Heart right ventricle (tissue), 16 donors: ENCODE measurements around the gene MDM1. TPM values are rescaled to one million over a fixed set of nuclear protein-coding genes. Genes with fewer than 3 reads are reported as not detected.

Source experiments
- ATAC-seq, 8 donors: fragments of 200-7000 bp; cut with Tn5 transposase; one replicate each; pipeline ENCODE4 v1.9.1; 2020; ENCODE audit warnings: mild to moderate bottlenecking in 8 of 8, moderate library complexity in 8 of 8, moderate number of reproducible peaks in 1 of 8
- DNase-seq, 2 donors: peaks; one replicate each; pipeline ENCODE4 v3.0.0-alpha.2; 2020
- H3K27ac ChIP-seq, 10 donors: fragments of 200-600 bp; sonication (generic) in 2 of 10; one replicate each; pipeline versions ENCODE4 v1.5.0 to v1.8.0; 2020 to 2022; ENCODE audit warnings: mild to moderate bottlenecking in 3 of 10
- H3K27me3 ChIP-seq, 7 donors: fragments of 200-600 bp; one replicate each; pipeline ENCODE4 v1.8.0; 2021 to 2022; ENCODE audit warnings: mild to moderate bottlenecking in 2 of 7
- H3K36me3 ChIP-seq, 9 donors: fragments of 200-600 bp; sonication (generic) in 1 of 9; one replicate each; pipeline versions ENCODE4 v1.5.0 to v1.8.0; 2020 to 2022; ENCODE audit warnings: mild to moderate bottlenecking in 2 of 9
- H3K4me1 ChIP-seq, 9 donors: fragments of 200-600 bp; sonication (generic) in 1 of 9; one replicate each; pipeline versions ENCODE4 v1.5.0 to v1.8.0; 2020 to 2022; ENCODE audit warnings: mild to moderate bottlenecking in 4 of 9
- H3K4me3 ChIP-seq, 10 donors: fragments of 200-600 bp; sonication (generic) in 2 of 10; one replicate each; pipeline versions ENCODE4 v1.5.0 to v1.8.0; 2020 to 2022; ENCODE audit warnings: mild to moderate bottlenecking in 7 of 10, moderate library complexity in 2 of 10
- H3K9me3 ChIP-seq, 11 donors: fragments of 200-600 bp in 10 of 11; sonication (generic) in 2 of 11; one replicate each; pipeline versions ENCODE4 v1.5.0 to v1.8.0; 2013 to 2022; ENCODE audit warnings: mild to moderate bottlenecking in 2 of 11, control low read depth in 1 of 11, moderate library complexity in 1 of 11
- WGBS, 2 donors: extraction: QIAGEN DNeasy Blood & Tissue Kit; methylation state at CpG; one replicate each; pipeline ENCODE4 v1.1.7; 2013; ENCODE audit warnings: inconsistent platforms in 1 of 2; 5-methylcytosine and 5-hydroxymethylcytosine counted together
- intact Hi-C, 10 donors: fragments of 100-400 bp; cut with DNase I; formaldehyde crosslinking; loops; one replicate each; pipeline versions ENCODE4 v1.11.1 to v1.14.2; 2022
- polyA plus RNA-seq, 2 donors: library from polyadenylated mRNA; stranded (reverse); fragments of 200-250 nt; gene quantifications; one replicate each; pipeline ENCODE4 v1.2.3, GENCODE V29; 2013
- total RNA-seq, 10 donors: library from RNA; stranded (reverse); fragmentation: NEBNext Ultra II Directional in 3 of 10; extraction: Animal tissue kit (Norgen Biotek cat#: 25700) in 3 of 10; gene quantifications; one replicate each; pipeline versions ENCODE4 v1.2.1 to v1.2.4, GENCODE V29; 2021 to 2023
- TF ChIP-seq, protein P1 (sequence below), 9 donors: fragments of 200-600 bp; sonication (generic) in 2 of 9; IDR thresholded peaks; one replicate each; pipeline versions ENCODE4 v1.5.0 to v1.8.0; 2021 to 2022; ENCODE audit warnings: antibody characterized with exemption in 9 of 9, mild to moderate bottlenecking in 5 of 9, moderate library complexity in 1 of 9
- donor health status: Arrhythmogenic right ventricular cardiomyopathy.
- donor health status: ischemic (EF 13 %, LVEDD 7.1; RV severe dilation, severe dysfunction).
- donor health status: healthy with polysubstance abuse.
- donor health status: DM: no; HTN: yes; CAD: no.
- donor health status: DM: no; HTN: no; CAD: no.
- donor health status: ischemic (EF 25% LVEDD 6.9; RV normal size, moderate dysfunction).
- donor health status: ischemic (EF 25% LVEDD 5.7; RV mildly dilated, moderate dysfunction).
- donor health status: healthy.
- donor health status: DM: yes; HTN: yes; CAD: no.
- donor health status: Ischemic cardiomyopathy.
- donor health status: ischemic (EF 35%, LVEDD 5.7; RV mildly dilated, moderate dysfunction).
- donor health status: nonischemic (EF 11% LVEDD 7.7; RV severe dilation, severe dysfunction).
- donor health status: DM: yes; HTN: yes; CAD: no.
- donor health status: PGD.
- donor health status: ischemic (EF 29% LVEDD 5.4; RV normal size, mild dysfunction).
- donor health status: nonischemic (EF 23%, LVEDD 6.1; RV moderate dilation, normal function).

Gene MDM1
- total and polyA plus RNA-seq, 12 donors, result 3.3 to 11.8 (median 6.2) TPM

DNA sequence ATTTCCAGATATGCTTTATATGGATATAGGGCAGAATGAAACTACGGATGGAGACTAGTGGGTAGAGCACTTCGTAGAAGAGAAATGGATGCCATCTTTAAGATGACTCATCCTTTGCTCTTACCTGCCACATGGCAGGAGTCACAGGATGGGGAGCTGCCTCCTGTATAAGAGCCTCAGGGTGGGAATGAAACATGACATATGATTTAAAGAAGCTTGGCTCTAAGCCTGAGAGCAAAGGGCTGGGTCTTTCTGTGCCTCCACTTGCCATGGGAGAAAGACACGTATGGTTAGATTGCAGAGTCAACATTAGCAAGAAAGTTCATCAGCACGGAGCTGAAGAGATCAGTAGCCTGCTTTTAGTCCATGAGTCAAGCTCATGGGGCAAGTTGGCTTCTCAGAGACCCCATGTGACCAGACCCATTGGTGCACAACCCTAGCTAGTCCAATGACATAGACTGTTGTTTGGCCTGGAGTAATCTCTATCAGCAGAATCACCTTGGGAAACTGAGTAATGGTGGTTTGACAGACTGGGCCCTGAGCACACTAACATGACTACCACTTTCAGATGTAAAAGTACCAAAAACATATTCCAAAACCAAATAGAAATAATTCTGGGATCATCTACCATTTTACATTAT, 40.6 kb downstream of the MDM1 start:
- intact Hi-C loops, result loop anchor here in 1 of 10 donors (5.0 kb wide), 1 partner anchor 1501 kb away; no protein-coding TSS in a partner anchor
- no peak overlapping the region for H3K4me3 ChIP-seq
- WGBS, 2 donors, result 93 to 97% methylated on average over 4 of the region's 4 CpGs

DNA sequence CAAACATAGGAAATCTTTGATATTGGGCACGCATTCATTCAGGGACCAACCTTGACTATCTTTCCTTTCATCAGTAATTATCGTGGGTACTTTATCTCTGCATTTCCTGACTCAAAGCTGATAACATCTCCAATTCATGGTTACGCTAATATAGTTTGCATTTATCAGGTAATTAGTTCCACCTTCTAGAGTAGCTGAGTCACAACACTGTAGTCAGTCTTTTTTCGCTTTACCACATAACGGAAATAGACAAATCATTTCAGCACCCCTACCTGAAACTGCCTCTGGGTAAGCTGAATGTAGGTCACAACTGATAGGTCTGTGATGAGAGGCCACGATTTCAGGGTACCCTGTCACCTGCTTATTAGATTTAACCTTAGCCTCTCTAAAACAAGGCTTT, 42.0 kb downstream of the MDM1 start:
- intact Hi-C loops, result loop anchor here in 1 of 10 donors (5.0 kb wide), 1 partner anchor 1502 kb away; no protein-coding TSS in a partner anchor
- no peak overlapping the region for H3K4me3 ChIP-seq
- no peak for ATAC-seq
- DNase-seq, result no peak
- no peaks in the 10 kb centered on the region for H3K9me3 ChIP-seq
- H3K27ac ChIP-seq, result no peak overlapping the region
- peaks cover 0 to 18% (median 8%) of the 10 kb centered on the region in 9 donors for H3K4me1 ChIP-seq
- peaks cover 0 to 17% (median 0%) of the 10 kb centered on the region in 9 donors for H3K36me3 ChIP-seq
- 73 to 79% methylated on average over 6 of the region's 6 CpGs for WGBS, 2 donors
- TF ChIP-seq, protein P1, sequence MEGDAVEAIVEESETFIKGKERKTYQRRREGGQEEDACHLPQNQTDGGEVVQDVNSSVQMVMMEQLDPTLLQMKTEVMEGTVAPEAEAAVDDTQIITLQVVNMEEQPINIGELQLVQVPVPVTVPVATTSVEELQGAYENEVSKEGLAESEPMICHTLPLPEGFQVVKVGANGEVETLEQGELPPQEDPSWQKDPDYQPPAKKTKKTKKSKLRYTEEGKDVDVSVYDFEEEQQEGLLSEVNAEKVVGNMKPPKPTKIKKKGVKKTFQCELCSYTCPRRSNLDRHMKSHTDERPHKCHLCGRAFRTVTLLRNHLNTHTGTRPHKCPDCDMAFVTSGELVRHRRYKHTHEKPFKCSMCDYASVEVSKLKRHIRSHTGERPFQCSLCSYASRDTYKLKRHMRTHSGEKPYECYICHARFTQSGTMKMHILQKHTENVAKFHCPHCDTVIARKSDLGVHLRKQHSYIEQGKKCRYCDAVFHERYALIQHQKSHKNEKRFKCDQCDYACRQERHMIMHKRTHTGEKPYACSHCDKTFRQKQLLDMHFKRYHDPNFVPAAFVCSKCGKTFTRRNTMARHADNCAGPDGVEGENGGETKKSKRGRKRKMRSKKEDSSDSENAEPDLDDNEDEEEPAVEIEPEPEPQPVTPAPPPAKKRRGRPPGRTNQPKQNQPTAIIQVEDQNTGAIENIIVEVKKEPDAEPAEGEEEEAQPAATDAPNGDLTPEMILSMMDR (IDR thresholded peaks at IDR 0.05), result no peak
- H3K27me3 ChIP-seq, result no peaks in the 10 kb centered on the region

More for the DNA sequence above, 40.6 kb downstream of the MDM1 start:
- H3K36me3 ChIP-seq, result peaks cover 0 to 28% (median 0%) of the 10 kb centered on the region in 9 donors
- H3K27ac ChIP-seq, result no peak overlapping the region
- H3K9me3 ChIP-seq, result no peaks in the 10 kb centered on the region
- TF ChIP-seq, protein P1 (IDR thresholded peaks at IDR 0.05), result no peak
- ATAC-seq, result no peak
- DNase-seq, result no peak
- no peaks in the 10 kb centered on the region for H3K27me3 ChIP-seq
- H3K4me1 ChIP-seq, result peaks cover 0 to 24% (median 8%) of the 10 kb centered on the region in 9 donors

DNA sequence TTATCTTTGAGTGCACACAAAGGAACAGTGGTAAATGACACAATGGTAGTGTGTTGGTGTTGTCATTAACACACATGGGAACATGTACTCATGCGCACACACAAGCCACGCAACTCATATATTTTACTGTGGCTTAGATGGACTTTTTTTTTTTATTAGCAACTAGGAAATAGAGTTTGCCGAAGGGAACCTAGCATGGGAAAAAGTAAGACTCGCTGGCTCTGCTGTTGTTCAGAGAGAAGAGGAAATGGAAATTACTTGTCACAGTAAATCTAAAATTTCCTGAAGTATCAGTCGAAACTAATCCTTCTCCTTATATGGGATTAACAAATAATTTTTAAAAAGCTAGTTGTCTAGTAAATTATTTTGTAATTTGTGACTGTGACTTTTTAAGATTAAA, 45.1 kb downstream of the MDM1 start:
- Histone ChIP-seq H3K4me1 (no peaks in the 10 kb centered on the region), H3K36me3 (no peaks in the 10 kb centered on the region), H3K27me3 (peaks cover 0 to 4% (median 0%) of the 10 kb centered on the region in 7 donors), H3K27ac (no peak overlapping the region), H3K4me3 (no peak overlapping the region), H3K9me3 (no peaks in the 10 kb centered on the region)
- no peak for ATAC-seq
- 63 to 75% methylated on average over 5 of the region's 5 CpGs for WGBS, 2 donors
- TF ChIP-seq, protein P1 (IDR thresholded peaks at IDR 0.05), result no peak
- DNase-seq, result no peak
- intact Hi-C loops, result no loop called here

DNA sequence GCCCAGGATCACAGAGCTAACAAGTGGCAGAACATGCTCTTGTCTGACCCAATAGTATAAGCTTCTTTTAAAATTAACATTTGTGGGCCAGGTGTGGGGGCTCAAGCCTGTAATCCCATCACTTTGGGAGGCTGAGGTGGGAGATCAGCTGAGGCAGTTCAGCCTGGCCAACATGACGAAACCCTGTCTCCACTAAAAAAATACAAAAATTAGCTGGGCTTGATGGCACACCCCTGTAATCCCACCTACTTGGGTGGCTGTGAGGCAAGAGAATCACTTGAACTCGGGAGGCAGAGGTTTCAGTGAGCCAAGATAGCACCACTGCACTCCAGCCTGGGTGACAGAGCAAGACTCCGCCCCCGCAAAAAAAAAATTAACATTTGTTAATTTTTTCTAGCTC, 45.8 kb downstream of the MDM1 start:
- H3K27me3 ChIP-seq, result peaks cover 0 to 4% (median 0%) of the 10 kb centered on the region in 7 donors
- intact Hi-C loops, result no loop called here
- TF ChIP-seq, protein P1 (IDR thresholded peaks at IDR 0.05), result no peak
- DNase-seq (no peak), ATAC-seq (no peak)
- H3K4me3 ChIP-seq, result no peak overlapping the region
- no peaks in the 10 kb centered on the region for H3K36me3 ChIP-seq
- no peaks in the 10 kb centered on the region for H3K9me3 ChIP-seq
- no peak overlapping the region for H3K27ac ChIP-seq
- 82 to 84% methylated on average over 4 of the region's 4 CpGs for WGBS, 2 donors
- no peaks in the 10 kb centered on the region for H3K4me1 ChIP-seq
